Prostate gland (tissue), 2 donors: ENCODE data around the gene DOC2B.

Source experiments
- CTCF ChIP-seq, 4 experiments: fragments of 200-600 bp in 2 of 4; fragments of 450-650 bp in 2 of 4; sonication (generic) in 2 of 4; IDR thresholded peaks; 1 replicate in 3 of 4; 2 replicates in 1 of 4; pipeline ENCODE4 v1.5.1; 2016 to 2019; ENCODE audit warnings: antibody characterized with exemption in 4 of 4, mild to moderate bottlenecking in 2 of 4, moderate library complexity in 2 of 4
- POLR2A ChIP-seq: fragments of 450-650 bp; IDR thresholded peaks from one replicate; pipeline ENCODE4 v1.6.1; 2016; ENCODE audit warnings: antibody characterized with exemption, mild to moderate bottlenecking
- POLR2AphosphoS5 ChIP-seq: sonication (generic); formaldehyde crosslinking; IDR thresholded peaks from one replicate; pipeline ENCODE4 v1.6.1; 2017; ENCODE audit warnings: antibody characterized with exemption

DNA sequence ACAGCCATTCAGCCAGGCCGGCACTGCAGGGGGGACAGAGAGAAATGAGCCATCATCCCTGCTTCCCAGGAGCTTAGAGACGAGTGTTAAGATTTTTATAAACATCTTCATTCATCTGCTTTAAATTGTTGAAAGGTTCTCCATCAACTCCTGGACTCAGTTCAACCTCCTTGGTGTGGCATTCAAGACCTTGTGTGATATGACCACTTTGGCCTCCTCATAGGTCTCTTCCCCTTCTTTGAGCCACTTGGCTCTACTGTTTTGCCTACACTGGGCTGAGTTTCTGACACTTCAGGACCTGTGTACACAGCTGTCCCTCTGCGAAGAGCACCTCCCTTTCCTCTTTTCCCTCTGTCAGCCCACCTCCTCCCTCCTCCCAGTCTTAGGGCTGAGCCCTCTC is 4.3 kb downstream of the DOC2B start:
- TF ChIP-seq CTCF (IDR thresholded peaks at IDR 0.05) (no peak), POLR2A (no peak), POLR2AphosphoS5 (no peak)
